SH-SY5Y (cell line): Measurements from ENCODE around the gene STAM.

ENCODE experiments used
- GATA2 ChIP-seq: IDR thresholded peaks from 2 replicates; pipeline ENCODE4 v1.6.1; 2011; ENCODE audit warnings: mild to moderate bottlenecking, low read depth, low read length
- GATA3 ChIP-seq: IDR thresholded peaks from 2 replicates; pipeline ENCODE4 v1.6.1; 2011; ENCODE audit warnings: low read depth, mild to moderate bottlenecking, low read length, moderate library complexity

- no peak for TF ChIP-seq GATA2
- no peak for TF ChIP-seq GATA3
Measured at GRCh38 chr10:17607603-17608332, 36.2 kb upstream of the STAM start.
